MM.1S (cell line): ENCODE results near the gene GADD45B.

Experiments
- DNase-seq: peaks from one replicate; pipeline ENCODE4 v3.0.0-alpha.2; 2015
- H2AFZ ChIP-seq: fragments of 300-600 bp; sonication (generic); 2 replicates; pipeline ENCODE4 v1.6.0; 2016; ENCODE audit warnings: antibody characterized with exemption, low read length
- H3F3A ChIP-seq: fragments of 300-600 bp; sonication (generic); 2 replicates; pipeline ENCODE4 v1.6.1; 2016; ENCODE audit warnings: mild to moderate bottlenecking, antibody characterized with exemption, low read length, moderate library complexity, mixed read lengths; ENCODE audit not compliant: insufficient read depth
- H3K27ac ChIP-seq: fragments of 300-600 bp; sonication (generic); 2 replicates; pipeline ENCODE4 v1.5.1; 2016; ENCODE audit warnings: mild to moderate bottlenecking, low read length
- H3K27me3 ChIP-seq: fragments of 300-600 bp; sonication (generic); replicated peaks from 2 replicates; pipeline ENCODE4 v1.6.0; 2016; ENCODE audit warnings: low read length; ENCODE audit not compliant: insufficient read depth
- H3K36me3 ChIP-seq: fragments of 300-600 bp; sonication (generic); replicated peaks from 2 replicates; pipeline ENCODE4 v1.6.1; 2016; ENCODE audit warnings: mild to moderate bottlenecking, low read length, mixed read lengths; ENCODE audit not compliant: insufficient read depth
- H3K4me1 ChIP-seq: fragments of 300-600 bp; sonication (generic); 2 replicates; pipeline ENCODE4 v1.6.1; 2016; ENCODE audit warnings: low read length, mixed read lengths
- H3K4me2 ChIP-seq: fragments of 300-600 bp; sonication (generic); 2 replicates; pipeline ENCODE4 v1.6.0; 2016; ENCODE audit warnings: low read depth, low read length
- H3K4me3 ChIP-seq: fragments of 300-600 bp; sonication (generic); 2 replicates; pipeline ENCODE4 v1.5.1; 2016; ENCODE audit warnings: low read length, mixed read lengths
- H3K79me2 ChIP-seq: fragments of 300-600 bp; sonication (generic); 2 replicates; pipeline ENCODE4 v1.6.1; 2016; ENCODE audit warnings: mixed run types, low read length, mixed read lengths
- H3K9ac ChIP-seq: fragments of 300-600 bp; sonication (generic); 2 replicates; pipeline ENCODE4 v1.6.1; 2016; ENCODE audit warnings: low read length, mixed read lengths
- H3K9me2 ChIP-seq: fragments of 300-600 bp; sonication (generic); replicated peaks from 2 replicates; pipeline ENCODE4 v1.6.1; 2016; ENCODE audit warnings: mild to moderate bottlenecking, low read length, mixed read lengths; ENCODE audit not compliant: insufficient read depth
- H3K9me3 ChIP-seq: fragments of 300-600 bp; sonication (generic); replicated peaks from 2 replicates; pipeline ENCODE4 v1.6.1; 2016; ENCODE audit warnings: mild to moderate bottlenecking, low read length, mixed read lengths; ENCODE audit not compliant: insufficient read depth
- H4K20me1 ChIP-seq: fragments of 300-600 bp; sonication (generic); 2 replicates; pipeline ENCODE4 v1.6.1; 2016; ENCODE audit warnings: mild to moderate bottlenecking, low read length, moderate library complexity, mixed read lengths; ENCODE audit not compliant: insufficient read depth
- EZH2 ChIP-seq: fragments of 300-600 bp; sonication (generic); optimal IDR thresholded peaks from 2 replicates; pipeline ENCODE3; 2017; ENCODE audit warnings: low read depth, mild to moderate bottlenecking, antibody characterized with exemption, low read length, mixed read lengths
- EZH2phosphoT487 ChIP-seq: fragments of 300-600 bp; sonication (generic); IDR thresholded peaks from 2 replicates; pipeline ENCODE4 v1.6.1; 2018; ENCODE audit warnings: antibody characterized with exemption, low read length
- TF ChIP-seq, protein P1 (sequence below): fragments of 300-600 bp; sonication (generic); IDR thresholded peaks from 2 replicates; pipeline ENCODE4 v1.5.1; 2016; ENCODE audit warnings: antibody characterized with exemption, low read length, mixed read lengths

The GADD45B gene

DNA sequence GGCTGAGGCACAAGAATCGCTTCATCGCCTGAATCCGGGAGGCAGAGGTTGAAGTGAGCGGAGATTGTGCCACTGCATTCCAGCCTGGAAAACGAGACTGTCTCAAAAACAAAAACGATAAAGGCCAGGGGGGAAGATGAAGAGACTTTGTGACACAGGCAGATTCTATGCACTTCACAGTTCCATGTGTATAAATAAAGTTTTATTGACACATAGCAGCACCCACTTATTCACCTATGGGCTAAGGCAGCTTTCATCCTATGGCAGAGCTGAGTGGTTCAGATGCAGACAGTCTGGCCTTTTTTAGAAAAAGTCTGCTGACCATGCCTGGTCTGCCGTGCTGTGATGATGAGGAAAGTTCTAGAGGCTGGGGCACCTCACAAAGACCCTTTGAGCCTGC, 24.8 kb upstream of the GADD45B start:
- H3K4me1 ChIP-seq = peaks cover 21% of the 10 kb centered on the region

DNA sequence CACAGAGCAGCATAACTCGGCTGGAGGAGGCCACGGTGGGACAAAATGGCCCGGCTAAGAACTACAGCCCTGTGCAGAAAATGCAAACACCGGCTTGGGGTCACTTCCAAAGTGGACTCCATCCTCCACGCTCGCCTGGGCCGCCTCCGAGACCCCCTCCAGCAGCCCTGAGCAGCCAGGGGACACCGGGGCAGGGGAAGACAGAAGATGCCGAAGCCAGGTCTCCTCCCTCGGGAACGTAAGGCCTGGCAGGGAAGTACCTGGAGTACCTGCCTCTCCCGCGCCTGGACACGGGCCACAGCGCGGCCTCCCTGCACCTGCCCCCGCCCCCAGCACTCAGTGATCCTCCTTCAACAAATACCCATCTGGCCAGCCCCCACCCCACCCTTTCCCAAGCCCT, 24.2 kb upstream of the GADD45B start:
- H2AFZ ChIP-seq = no peak overlapping the region
- H3K27me3 ChIP-seq = no peaks in the 10 kb centered on the region
- DNase-seq = no peak
- H3K4me3 ChIP-seq = no peak overlapping the region
- no peak overlapping the region for H3K9ac ChIP-seq
- H3K79me2 ChIP-seq = peaks cover 95% of the 10 kb centered on the region
- H3K9me3 ChIP-seq = no peaks in the 10 kb centered on the region
- TF ChIP-seq, protein P1, sequence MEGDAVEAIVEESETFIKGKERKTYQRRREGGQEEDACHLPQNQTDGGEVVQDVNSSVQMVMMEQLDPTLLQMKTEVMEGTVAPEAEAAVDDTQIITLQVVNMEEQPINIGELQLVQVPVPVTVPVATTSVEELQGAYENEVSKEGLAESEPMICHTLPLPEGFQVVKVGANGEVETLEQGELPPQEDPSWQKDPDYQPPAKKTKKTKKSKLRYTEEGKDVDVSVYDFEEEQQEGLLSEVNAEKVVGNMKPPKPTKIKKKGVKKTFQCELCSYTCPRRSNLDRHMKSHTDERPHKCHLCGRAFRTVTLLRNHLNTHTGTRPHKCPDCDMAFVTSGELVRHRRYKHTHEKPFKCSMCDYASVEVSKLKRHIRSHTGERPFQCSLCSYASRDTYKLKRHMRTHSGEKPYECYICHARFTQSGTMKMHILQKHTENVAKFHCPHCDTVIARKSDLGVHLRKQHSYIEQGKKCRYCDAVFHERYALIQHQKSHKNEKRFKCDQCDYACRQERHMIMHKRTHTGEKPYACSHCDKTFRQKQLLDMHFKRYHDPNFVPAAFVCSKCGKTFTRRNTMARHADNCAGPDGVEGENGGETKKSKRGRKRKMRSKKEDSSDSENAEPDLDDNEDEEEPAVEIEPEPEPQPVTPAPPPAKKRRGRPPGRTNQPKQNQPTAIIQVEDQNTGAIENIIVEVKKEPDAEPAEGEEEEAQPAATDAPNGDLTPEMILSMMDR = no peak
- TF ChIP-seq EZH2phosphoT487 (no peak), EZH2 (no peak)
- H3K27ac ChIP-seq = no peak overlapping the region
- H4K20me1 ChIP-seq = peaks cover 20% of the 10 kb centered on the region
- H3K4me2 ChIP-seq = no peak overlapping the region
- no peaks in the 10 kb centered on the region; the same call in 1 of the 2 replicates for H3K36me3 ChIP-seq
- peaks cover 20% of the 10 kb centered on the region for H3K4me1 ChIP-seq
- no peaks in the 10 kb centered on the region for H3K9me2 ChIP-seq
- H3F3A ChIP-seq = peaks cover 24% of the 10 kb centered on the region

More for the DNA sequence above, 24.8 kb upstream of the GADD45B start:
- Histone ChIP-seq H3K4me3 (no peak overlapping the region), H3K27me3 (no peaks in the 10 kb centered on the region), H3F3A (peaks cover 28% of the 10 kb centered on the region), H3K36me3 (no peaks in the 10 kb centered on the region; the same call in 1 of the 2 replicates), H3K9me3 (no peaks in the 10 kb centered on the region), H3K9ac (no peak overlapping the region), H3K79me2 (peaks cover 91% of the 10 kb centered on the region), H2AFZ (no peak overlapping the region), H3K27ac (no peak overlapping the region), H3K4me2 (no peak overlapping the region), H4K20me1 (peaks cover 20% of the 10 kb centered on the region), H3K9me2 (no peaks in the 10 kb centered on the region)
- TF ChIP-seq, protein P1 = no peak
- TF ChIP-seq EZH2phosphoT487 (no peak), EZH2 (no peak)
- DNase-seq = no peak

DNA sequence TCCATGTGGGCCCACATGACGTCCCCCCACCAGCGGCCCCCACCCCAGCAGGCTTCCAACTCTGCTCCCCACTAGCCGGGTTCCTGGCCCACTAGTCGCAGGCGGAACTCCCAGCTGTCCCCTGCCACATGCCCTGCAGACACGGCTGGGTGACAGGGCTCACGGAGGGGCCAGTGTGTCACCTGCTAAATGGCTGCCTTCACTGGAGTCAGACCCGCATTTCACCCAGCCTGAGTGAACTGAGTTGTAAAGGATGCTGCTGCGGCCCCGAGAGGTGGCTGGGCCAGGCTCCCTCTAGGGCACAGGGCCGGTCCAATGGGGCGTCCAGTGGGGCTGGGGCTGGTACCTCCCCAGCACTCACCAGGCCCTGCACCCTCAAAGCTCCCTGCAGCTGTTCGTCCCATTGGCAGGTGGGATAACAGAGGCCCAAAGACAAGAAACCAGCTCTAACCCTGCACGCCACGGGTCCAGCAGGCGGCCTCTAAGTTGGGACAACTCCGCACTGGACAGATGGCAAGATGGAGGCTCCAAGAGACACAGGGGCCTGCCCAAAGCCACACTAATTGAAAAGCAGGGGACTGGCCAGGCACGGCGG, 22.4 kb upstream of the GADD45B start:
- Histone ChIP-seq H3K4me2 (no peak overlapping the region), H3K4me3 (no peak overlapping the region), H3F3A (peaks cover 15% of the 10 kb centered on the region; the same call in 1 of the 2 replicates), H3K9me3 (no peaks in the 10 kb centered on the region), H3K9ac (no peak overlapping the region), H3K27me3 (no peaks in the 10 kb centered on the region), H3K4me1 (peaks cover 7% of the 10 kb centered on the region; the same call in 1 of the 2 replicates), H3K9me2 (no peaks in the 10 kb centered on the region), H2AFZ (no peak overlapping the region), H3K36me3 (no peaks in the 10 kb centered on the region; the same call in 1 of the 2 replicates), H3K79me2 (peaks cover 85% of the 10 kb centered on the region), H3K27ac (no peak overlapping the region), H4K20me1 (peaks cover 20% of the 10 kb centered on the region)
- DNase-seq = no peak
- TF ChIP-seq EZH2 (no peak), EZH2phosphoT487 (no peak)
- TF ChIP-seq, protein P1 = no peak
